Endothelial cell of umbilical vein (primary cell): ENCODE data around the gene LAD1.

Source experiments
- CTCF ChIP-seq, 2 donors: IDR thresholded peaks; 1 replicate in 1 of 2; 2 replicates in 1 of 2; pipeline ENCODE4 v1.5.1; 2011; ENCODE audit warnings: low read length in 2 of 2, mild to moderate bottlenecking in 2 of 2, moderate library complexity in 2 of 2, control low read depth in 1 of 2, inconsistent platforms in 1 of 2, low read depth in 1 of 2; ENCODE audit not compliant: insufficient read depth in 1 of 2; ENCODE audit errors: extremely low read depth in 1 of 2
- EZH2 ChIP-seq: IDR thresholded peaks from 2 replicates; pipeline ENCODE4 v1.6.1; 2012; ENCODE audit warnings: borderline replicate concordance, low read depth, mild to moderate bottlenecking, moderate library complexity, low read length, inconsistent platforms; ENCODE audit not compliant: severe bottlenecking
- FOS ChIP-seq: IDR thresholded peaks from 2 replicates; pipeline ENCODE4 v1.6.1; 2011; ENCODE audit warnings: mild to moderate bottlenecking, low read length, moderate library complexity, borderline replicate concordance; ENCODE audit not compliant: insufficient read depth
- GATA2 ChIP-seq: IDR thresholded peaks from 2 replicates; pipeline ENCODE4 v1.7.0; 2011; ENCODE audit warnings: low read depth, mild to moderate bottlenecking, moderate library complexity, mixed read lengths, low read length; ENCODE audit not compliant: insufficient read length, insufficient read depth
- JUN ChIP-seq: IDR thresholded peaks from 2 replicates; pipeline ENCODE4 v1.6.1; 2011; ENCODE audit warnings: borderline replicate concordance, low read depth; ENCODE audit not compliant: insufficient read length, insufficient read depth
- MAX ChIP-seq: IDR thresholded peaks from 2 replicates; pipeline ENCODE4 v1.6.1; 2011; ENCODE audit not compliant: insufficient read depth, insufficient read length
- MYC ChIP-seq: IDR thresholded peaks from one replicate; pipeline ENCODE4 v1.6.1; 2011; ENCODE audit warnings: mild to moderate bottlenecking, low read depth, low read length
- POLR2A ChIP-seq: IDR thresholded peaks from 2 replicates; pipeline ENCODE4 v1.6.1; 2012; ENCODE audit warnings: low read depth, mild to moderate bottlenecking, control low read depth, low read length
- POLR2AphosphoS5 ChIP-seq: IDR thresholded peaks from 2 replicates; pipeline ENCODE4 v1.6.1; 2012; ENCODE audit warnings: low read depth, mild to moderate bottlenecking, control low read depth, low read length, moderate library complexity; ENCODE audit not compliant: insufficient read depth

GRCh38 chr1:201386208-201386607 lies 12.9 kb downstream of the LAD1 start:
- TF ChIP-seq CTCF (IDR thresholded peaks at IDR 0.05; ENCODE audit: extremely low read depth in 1 of 2, insufficient read depth in 1 of 2, low read depth in 1 of 2, low read length in 2 of 2) (no peak), POLR2A (no peak), POLR2AphosphoS5 (no peak), EZH2 (no peak), FOS (no peak), GATA2 (no peak), MYC (no peak), MAX (no peak), JUN (no peak)
